GM19025 (cell line): ENCODE results near the gene TNFAIP8L1.

Source experiments
- ATAC-seq: cut with Tn5 transposase; IDR thresholded peaks from one replicate; pipeline ENCODE4 v1.9.1; 2021; ENCODE audit warnings: mild to moderate bottlenecking, low read depth, moderate library complexity; ENCODE audit not compliant: unreplicated experiment

The TNFAIP8L1 gene

DNA sequence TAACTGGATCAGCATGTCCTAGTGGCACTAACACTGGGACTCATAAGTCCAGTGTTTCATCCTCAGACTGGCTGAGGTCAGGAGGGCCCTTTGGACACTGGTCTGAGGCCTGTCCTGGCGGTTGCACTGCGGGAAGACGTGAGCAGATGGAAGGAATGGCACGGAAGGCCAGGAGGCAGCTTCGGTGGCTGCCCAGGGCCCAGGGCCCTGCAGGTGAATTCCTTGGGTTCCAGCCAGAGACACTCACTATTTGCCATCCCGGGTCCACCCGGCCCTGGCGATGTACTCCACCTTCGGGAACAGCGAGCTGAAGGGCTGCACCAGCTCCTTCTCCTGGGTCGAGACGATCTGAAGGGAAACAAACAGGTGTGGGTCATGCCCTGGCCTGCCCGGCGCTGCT is 58.0 kb downstream of the TNFAIP8L1 start:
- no peak for ATAC-seq

- ATAC-seq = no peak
Measured at GRCh38 chr19:4699826-4700692, 60.7 kb downstream of the TNFAIP8L1 start.

- no peak for ATAC-seq
Measured at GRCh38 chr19:4700693-4700970, 61.3 kb downstream of the TNFAIP8L1 start.

GRCh38 chr19:4701557-4701956 is 62.2 kb downstream of the TNFAIP8L1 start:
- no peak for ATAC-seq

DNA sequence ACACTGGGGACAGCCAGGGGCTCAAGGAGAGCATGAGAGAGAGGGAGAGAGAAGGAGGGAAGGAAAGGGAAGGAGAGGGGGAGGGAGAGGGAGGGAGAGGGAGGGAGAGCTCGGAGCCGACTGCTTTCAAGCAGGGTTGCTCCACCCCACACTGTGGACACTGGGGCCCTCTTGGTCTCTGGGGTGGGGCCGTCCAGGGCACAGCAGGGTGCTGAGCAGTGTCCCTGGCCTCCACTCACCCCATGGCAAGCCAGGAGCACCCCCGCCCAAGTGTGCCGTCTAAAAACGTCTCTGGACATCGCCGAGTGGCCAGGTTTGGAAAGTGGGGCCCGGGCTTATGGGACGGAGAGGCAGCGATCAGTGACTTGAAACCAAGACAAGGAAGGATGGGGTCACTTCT is 63.4 kb downstream of the TNFAIP8L1 start:
- no peak for ATAC-seq

GRCh38 chr19:4703671-4704316 is 64.5 kb downstream of the TNFAIP8L1 start:
- no peak for ATAC-seq

GRCh38 chr19:4704317-4704673 is 65.0 kb downstream of the TNFAIP8L1 start:
- ATAC-seq = no peak
